GM23338 (cell line): ENCODE measurements around the gene ENOX1. TPM values are rescaled to one million over a fixed set of nuclear protein-coding genes. Genes with fewer than 3 reads are reported as not detected.

Experiments
- ATAC-seq: fragments of 200-7000 bp; cut with Tn5 transposase; 3 replicates; pipeline ENCODE4 v1.9.1; 2020
- DNase-seq: peaks from one replicate; pipeline ENCODE4 v3.0.0-alpha.2; 2015; ENCODE audit warnings: low spot score
- H2AFZ ChIP-seq: fragments of 200-600 bp; sonication (generic); 2 replicates; pipeline ENCODE4 v1.8.0; 2016; ENCODE audit warnings: antibody characterized with exemption, mild to moderate bottlenecking, moderate library complexity
- H3F3A ChIP-seq: fragments of 200-600 bp; sonication (generic); replicated peaks from 2 replicates; pipeline ENCODE4 v1.8.0; 2017; ENCODE audit warnings: antibody characterized with exemption, mixed run types, low read depth
- H3K27ac ChIP-seq: fragments of 200-600 bp; sonication (generic); 2 replicates; pipeline ENCODE4 v1.6.1; 2016; ENCODE audit warnings: low read depth
- H3K27me3 ChIP-seq: fragments of 200-600 bp; sonication (generic); 2 replicates; pipeline ENCODE4 v1.8.0; 2016; ENCODE audit warnings: mild to moderate bottlenecking, mixed run types, moderate library complexity; ENCODE audit not compliant: insufficient read depth
- H3K36me3 ChIP-seq: fragments of 200-600 bp; sonication (generic); 2 replicates; pipeline ENCODE4 v1.8.0; 2016; ENCODE audit warnings: mild to moderate bottlenecking; ENCODE audit not compliant: insufficient read depth
- H3K4me1 ChIP-seq: fragments of 200-600 bp; sonication (generic); 2 replicates; pipeline ENCODE4 v1.8.0; 2016; ENCODE audit warnings: mild to moderate bottlenecking, moderate library complexity; ENCODE audit not compliant: insufficient read depth
- H3K4me2 ChIP-seq: fragments of 200-600 bp; sonication (generic); 2 replicates; pipeline ENCODE4 v1.7.1; 2017; ENCODE audit warnings: mixed run types
- H3K4me3 ChIP-seq: fragments of 200-600 bp; sonication (generic); 2 replicates; pipeline ENCODE4 v1.6.1; 2016; ENCODE audit warnings: mixed run types
- H3K79me2 ChIP-seq: fragments of 200-600 bp; sonication (generic); replicated peaks from 2 replicates; pipeline ENCODE4 v1.8.0; 2017; ENCODE audit warnings: mild to moderate bottlenecking; ENCODE audit not compliant: insufficient read depth
- H3K9me2 ChIP-seq: fragments of 200-600 bp; sonication (generic); 2 replicates; pipeline ENCODE4 v1.8.0; 2017; ENCODE audit not compliant: insufficient read depth
- H4K20me1 ChIP-seq: fragments of 200-600 bp; sonication (generic); replicated peaks from 2 replicates; pipeline ENCODE4 v1.8.0; 2017; ENCODE audit warnings: mild to moderate bottlenecking; ENCODE audit not compliant: insufficient read depth
- H3K27ac Mint-ChIP-seq: 2 replicates; pipeline ENCODE4 v1.8.0; 2020; ENCODE audit warnings: inconsistent platforms, mild to moderate bottlenecking, moderate library complexity, mixed read lengths
- H3K27me3 Mint-ChIP-seq: 3 replicates; pipeline ENCODE4 v1.8.0; 2022; ENCODE audit warnings: low read depth, mild to moderate bottlenecking, moderate library complexity, mixed read lengths, inconsistent platforms; ENCODE audit not compliant: insufficient read depth, poor library complexity
- H3K36me3 Mint-ChIP-seq: 3 replicates; pipeline ENCODE4 v1.8.0; 2021; ENCODE audit warnings: low read depth, mild to moderate bottlenecking, inconsistent platforms, moderate library complexity, mixed read lengths
- H3K4me1 Mint-ChIP-seq: 3 replicates; pipeline ENCODE4 v1.8.0; 2020; ENCODE audit warnings: mild to moderate bottlenecking, inconsistent platforms, mixed read lengths
- H3K4me3 Mint-ChIP-seq: 3 replicates; pipeline ENCODE4 v1.8.0; 2021; ENCODE audit warnings: moderate library complexity, mild to moderate bottlenecking, inconsistent platforms, mixed read lengths
- H3K9me3 Mint-ChIP-seq: 3 replicates; pipeline ENCODE4 v1.8.0; 2020; ENCODE audit warnings: moderate library complexity, mild to moderate bottlenecking, inconsistent platforms, mixed read lengths
- CREB1 ChIP-seq: fragments of 250-450 bp; sonication (Bioruptor Pico); IDR thresholded peaks from 2 replicates; pipeline ENCODE4 v1.5.0; 2020; ENCODE audit warnings: low read depth, mild to moderate bottlenecking, moderate library complexity
- CTCF ChIP-seq, 2 experiments: fragments of 200-600 bp in 1 of 2; sonication (generic) in 1 of 2; conservative IDR thresholded peaks; 2 replicates each; pipeline versions ENCODE4 v1.5.1 to v1.6.1; 2016 to 2017; ENCODE audit warnings: antibody characterized with exemption in 2 of 2, low read depth in 2 of 2, mild to moderate bottlenecking in 2 of 2, moderate library complexity in 1 of 2
- ETS1 ChIP-seq: IDR thresholded peaks from 2 replicates; pipeline ENCODE4 v1.6.1; 2016; ENCODE audit warnings: antibody characterized with exemption
- EZH2 ChIP-seq: fragments of 200-600 bp; sonication (generic); IDR thresholded peaks from one replicate; pipeline ENCODE4 v1.8.0; 2017; ENCODE audit warnings: antibody characterized with exemption, mild to moderate bottlenecking, low read depth; ENCODE audit not compliant: unreplicated experiment
- JUNB ChIP-seq: IDR thresholded peaks from one replicate; pipeline ENCODE4 v1.6.1; 2016; ENCODE audit warnings: antibody characterized with exemption; ENCODE audit not compliant: unreplicated experiment
- NANOG ChIP-seq: IDR thresholded peaks from 2 replicates; pipeline ENCODE4 v1.6.1; 2016; ENCODE audit warnings: antibody characterized with exemption, borderline replicate concordance
- ZNF114 ChIP-seq: fragments of 250-450 bp; sonication (Bioruptor Pico); IDR thresholded peaks from 2 replicates; pipeline ENCODE4 v1.5.0; 2020; ENCODE audit warnings: mild to moderate bottlenecking, moderate library complexity
- ZNF331 ChIP-seq: fragments of 250-450 bp; sonication (Bioruptor Pico); IDR thresholded peaks from 2 replicates; pipeline ENCODE4 v1.5.0; 2020; ENCODE audit warnings: low read depth, mild to moderate bottlenecking, moderate library complexity
- ZNF462 ChIP-seq: fragments of 250-450 bp; sonication (Bioruptor Pico); IDR thresholded peaks from 2 replicates; pipeline ENCODE4 v1.5.0; 2020; ENCODE audit warnings: mild to moderate bottlenecking, moderate library complexity
- polyA plus RNA-seq: library from polyadenylated mRNA; unstranded; fragments of >200 nt; fragmentation: Nextera tagmentation; extraction: Ambion mirVana; gene quantifications from 2 replicates; pipeline ENCODE4 v1.2.1, GENCODE V29; 2016
- total RNA-seq: library from RNA; depleted of rRNA; stranded (reverse); fragments of >200 nt; shearing (Covaris generic); gene quantifications from 2 replicates; pipeline ENCODE4 v1.2.3, GENCODE V29; 2014

Gene ENOX1
- total and polyA plus RNA-seq, 2 experiments from 2014 or later, result 0.66 to 0.81 TPM

- TF ChIP-seq ZNF462 (no peak), CREB1 (no peak), ZNF331 (CRISPR knock-in tag) (no peak)
Measured at GRCh38 chr13:43315522-43315921, 471.2 kb downstream of the ENOX1 start (continued).

GRCh38 chr13:43309311-43309710, 477.5 kb downstream of the ENOX1 start:
- H3K4me1 ChIP-seq, result no peaks in the 10 kb centered on the region; the same call in 1 of the 2 replicates
- Mint-ChIP-seq H3K4me1 (peaks cover 19% of the 10 kb centered on the region), H3K9me3 (no peaks in the 10 kb centered on the region)

More at GRCh38 chr13:43309311-43309710, 477.5 kb downstream of the ENOX1 start:
- no peak for ATAC-seq
- Histone ChIP-seq H3K4me3 (no peak overlapping the region), H3K9me2 (no peaks in the 10 kb centered on the region; the same call in 1 of the 2 replicates), H3K27ac (no peak overlapping the region), H3K79me2 (no peaks in the 10 kb centered on the region), H2AFZ (no peak overlapping the region), H3K27me3 (no peaks in the 10 kb centered on the region), H3K36me3 (no peaks in the 10 kb centered on the region), H3K4me2 (no peak overlapping the region), H3F3A (no peaks in the 10 kb centered on the region), H4K20me1 (no peaks in the 10 kb centered on the region)
- Mint-ChIP-seq H3K27me3 (peaks cover 3% of the 10 kb centered on the region), H3K4me3 (no peak overlapping the region), H3K36me3 (no peaks in the 10 kb centered on the region), H3K27ac (no peak overlapping the region)
- TF ChIP-seq ZNF114 (CRISPR knock-in tag), result no peak
- TF ChIP-seq CTCF (conservative IDR thresholded peaks at IDR 0.05; ENCODE audit: low read depth in 2 of 2), result no peak
- TF ChIP-seq EZH2, result no peak
- TF ChIP-seq JUNB, result no peak
- no peak for TF ChIP-seq ETS1
- TF ChIP-seq ZNF331 (CRISPR knock-in tag), result no peak
- TF ChIP-seq NANOG, result no peak
- DNase-seq, result no peak
